ENCODE results near the gene LCT. TPM values are rescaled to one million over a fixed set of nuclear protein-coding genes. Genes with fewer than 3 reads are reported as not detected.

The LCT gene
- polyA plus RNA-seq, 3 donors, result not detected

- DNase-seq, result no peak
- H2AFZ ChIP-seq (ENCODE audit: insufficient read depth, low read depth, low read length, poor library complexity, severe bottlenecking), result no peak overlapping the region
- H3K79me2 ChIP-seq (ENCODE audit: insufficient read depth, low read length), result no peaks in the 10 kb centered on the region
- no peak overlapping the region for H3K4me3 ChIP-seq (replicated peaks in 1 of 3; ENCODE audit: low read depth in 2 of 3, low read length in 3 of 3)
- intact Hi-C loops (cut with micrococcal nuclease), result no loop called here
- H3K27me3 Mint-ChIP-seq (ENCODE audit: low read depth in 3 of 3), result peaks cover 0 to 2% (median 0%) of the 10 kb centered on the region in 3 donors
- no peak overlapping the region for H3K4me2 ChIP-seq (replicated peaks; ENCODE audit: extremely low read depth, low read length, poor library complexity, severe bottlenecking)
- H3K36me3 ChIP-seq (replicated peaks in 1 of 2; ENCODE audit: control insufficient read depth in 1 of 2, insufficient read depth in 2 of 2, low read length in 2 of 2), result peaks cover 25 to 68% of the 10 kb centered on the region in 2 donors
- no peaks in the 10 kb centered on the region for H4K20me1 ChIP-seq (ENCODE audit: insufficient read depth, low read length)
- H3K27me3 ChIP-seq (ENCODE audit: control insufficient read depth in 2 of 2, insufficient read depth in 2 of 2, low read length in 2 of 2), result no peaks in the 10 kb centered on the region
- H3K9me3 ChIP-seq (replicated peaks in 1 of 2; ENCODE audit: control insufficient read depth in 1 of 2, insufficient read depth in 1 of 2, low read length in 2 of 2), result no peaks in the 10 kb centered on the region
- no peak overlapping the region for H3K27ac ChIP-seq (ENCODE audit: low read depth in 1 of 2, low read length in 2 of 2)
- H3K4me3 Mint-ChIP-seq, result no peak overlapping the region
- 85% methylated on average over 4 of the region's 12 CpGs for WGBS (ENCODE audit: insufficient coverage)
- H3K9me3 Mint-ChIP-seq, result no peaks in the 10 kb centered on the region
- H3K36me3 Mint-ChIP-seq, result peaks cover 49 to 60% of the 10 kb centered on the region in 2 donors
- no peak for TF ChIP-seq CTCF (IDR thresholded peaks at IDR 0.05)
- peak overlapping the region in 1 of 7 donors; percentile 56 for H3K27ac Mint-ChIP-seq
- H3K4me1 Mint-ChIP-seq, result peaks cover 8% of the 10 kb centered on the region
- peaks cover 0 to 9% of the 10 kb centered on the region in 2 donors for H3K4me1 ChIP-seq (ENCODE audit: control insufficient read depth in 1 of 2, insufficient read depth in 2 of 2, low read length in 2 of 2)
- H3K9ac ChIP-seq (ENCODE audit: insufficient read depth, low read length, poor library complexity, severe bottlenecking), result no peak overlapping the region
These were observed 7.4 kb upstream of the LCT start for GRCh38 chr2:135844301-135844895.

GRCh38 chr2:135843671-135844070, 6.7 kb upstream of the LCT start:
- peaks cover 8% of the 10 kb centered on the region for H3K4me1 Mint-ChIP-seq
- Histone ChIP-seq H3K4me2 (replicated peaks; ENCODE audit: extremely low read depth, low read length, poor library complexity, severe bottlenecking) (no peak overlapping the region), H3K79me2 (ENCODE audit: insufficient read depth, low read length) (no peaks in the 10 kb centered on the region), H4K20me1 (ENCODE audit: insufficient read depth, low read length) (no peaks in the 10 kb centered on the region), H3K4me1 (ENCODE audit: control insufficient read depth in 1 of 2, insufficient read depth in 2 of 2, low read length in 2 of 2) (peaks cover 0 to 9% of the 10 kb centered on the region in 2 donors), H3K27me3 (ENCODE audit: control insufficient read depth in 2 of 2, insufficient read depth in 2 of 2, low read length in 2 of 2) (no peaks in the 10 kb centered on the region), H3K4me3 (replicated peaks in 1 of 3; ENCODE audit: low read depth in 2 of 3, low read length in 3 of 3) (no peak overlapping the region), H2AFZ (ENCODE audit: insufficient read depth, low read depth, low read length, poor library complexity, severe bottlenecking) (no peak overlapping the region), H3K9ac (ENCODE audit: insufficient read depth, low read length, poor library complexity, severe bottlenecking) (no peak overlapping the region), H3K36me3 (replicated peaks in 1 of 2; ENCODE audit: control insufficient read depth in 1 of 2, insufficient read depth in 2 of 2, low read length in 2 of 2) (peaks cover 23 to 62% of the 10 kb centered on the region in 2 donors), H3K27ac (ENCODE audit: low read depth in 1 of 2, low read length in 2 of 2) (no peak overlapping the region), H3K9me3 (replicated peaks in 1 of 2; ENCODE audit: control insufficient read depth in 1 of 2, insufficient read depth in 1 of 2, low read length in 2 of 2) (no peaks in the 10 kb centered on the region)
- intact Hi-C loops (cut with micrococcal nuclease), result no loop called here
- no peak for TF ChIP-seq CTCF (IDR thresholded peaks at IDR 0.05)
- 100% methylated on average over 1 of the region's 3 CpGs for WGBS (ENCODE audit: insufficient coverage)
- DNase-seq, result no peak
- H3K27me3 Mint-ChIP-seq (ENCODE audit: low read depth in 3 of 3), result peaks cover 0 to 2% (median 0%) of the 10 kb centered on the region in 3 donors
- peaks cover 43 to 52% of the 10 kb centered on the region in 2 donors for H3K36me3 Mint-ChIP-seq
- H3K4me3 Mint-ChIP-seq, result no peak overlapping the region
- H3K27ac Mint-ChIP-seq, result peak overlapping the region in 3 of 7 donors; percentile 35 to 56 (median 38)
- no peaks in the 10 kb centered on the region for H3K9me3 Mint-ChIP-seq

All from CD14-positive monocyte (primary cell).